ENCODE results near the gene OSM.

Gene OSM

DNA sequence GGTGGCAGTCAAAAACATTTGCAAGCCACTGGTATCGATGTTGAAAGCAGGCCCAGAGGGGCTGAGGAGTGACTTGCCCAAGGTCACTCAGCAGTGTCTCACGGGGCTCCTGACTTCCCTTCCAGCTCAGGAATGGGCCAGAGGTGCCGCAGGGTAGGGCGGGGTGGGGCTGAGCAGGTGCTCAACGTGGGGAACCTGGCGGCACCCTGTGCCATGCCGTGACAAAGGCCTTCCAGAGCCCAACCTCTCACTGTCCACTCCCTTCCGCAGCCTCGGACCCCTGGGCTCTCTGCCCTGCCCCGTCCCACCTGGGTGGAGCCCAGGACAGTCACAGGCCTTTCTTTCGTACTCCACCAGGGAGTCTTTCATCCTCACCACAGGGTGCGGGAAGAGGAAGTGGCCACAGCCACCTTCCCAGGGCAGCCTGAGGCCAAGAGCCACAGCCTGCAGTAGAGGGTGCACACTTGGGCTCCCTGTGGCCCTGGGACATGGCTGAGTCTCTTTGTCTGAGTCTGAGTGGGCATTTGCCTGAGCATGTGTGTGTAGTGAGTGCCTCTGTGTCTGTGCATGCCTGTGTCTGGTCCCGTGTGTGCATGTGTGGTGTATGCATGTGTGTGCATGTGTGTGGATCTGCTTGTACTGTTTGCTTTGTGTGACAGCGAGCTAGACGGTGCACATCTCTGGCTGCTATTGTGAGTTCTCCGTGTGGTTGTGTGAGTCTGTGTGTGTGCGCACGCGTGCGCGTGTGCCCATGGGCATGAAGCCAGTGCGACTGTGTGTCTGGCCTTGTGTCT lies 14.0 kb downstream of the OSM start:
- DNase-seq (ENCODE audit: low spot score) = no peak
- Histone ChIP-seq H3K27ac (peak overlapping the region in 1 of 2 donors; percentile 69), H3K4me3 (peak overlapping the region; percentile 57)
- TF ChIP-seq, protein P1, sequence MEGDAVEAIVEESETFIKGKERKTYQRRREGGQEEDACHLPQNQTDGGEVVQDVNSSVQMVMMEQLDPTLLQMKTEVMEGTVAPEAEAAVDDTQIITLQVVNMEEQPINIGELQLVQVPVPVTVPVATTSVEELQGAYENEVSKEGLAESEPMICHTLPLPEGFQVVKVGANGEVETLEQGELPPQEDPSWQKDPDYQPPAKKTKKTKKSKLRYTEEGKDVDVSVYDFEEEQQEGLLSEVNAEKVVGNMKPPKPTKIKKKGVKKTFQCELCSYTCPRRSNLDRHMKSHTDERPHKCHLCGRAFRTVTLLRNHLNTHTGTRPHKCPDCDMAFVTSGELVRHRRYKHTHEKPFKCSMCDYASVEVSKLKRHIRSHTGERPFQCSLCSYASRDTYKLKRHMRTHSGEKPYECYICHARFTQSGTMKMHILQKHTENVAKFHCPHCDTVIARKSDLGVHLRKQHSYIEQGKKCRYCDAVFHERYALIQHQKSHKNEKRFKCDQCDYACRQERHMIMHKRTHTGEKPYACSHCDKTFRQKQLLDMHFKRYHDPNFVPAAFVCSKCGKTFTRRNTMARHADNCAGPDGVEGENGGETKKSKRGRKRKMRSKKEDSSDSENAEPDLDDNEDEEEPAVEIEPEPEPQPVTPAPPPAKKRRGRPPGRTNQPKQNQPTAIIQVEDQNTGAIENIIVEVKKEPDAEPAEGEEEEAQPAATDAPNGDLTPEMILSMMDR (IDR thresholded peaks at IDR 0.05) = no peak

DNA sequence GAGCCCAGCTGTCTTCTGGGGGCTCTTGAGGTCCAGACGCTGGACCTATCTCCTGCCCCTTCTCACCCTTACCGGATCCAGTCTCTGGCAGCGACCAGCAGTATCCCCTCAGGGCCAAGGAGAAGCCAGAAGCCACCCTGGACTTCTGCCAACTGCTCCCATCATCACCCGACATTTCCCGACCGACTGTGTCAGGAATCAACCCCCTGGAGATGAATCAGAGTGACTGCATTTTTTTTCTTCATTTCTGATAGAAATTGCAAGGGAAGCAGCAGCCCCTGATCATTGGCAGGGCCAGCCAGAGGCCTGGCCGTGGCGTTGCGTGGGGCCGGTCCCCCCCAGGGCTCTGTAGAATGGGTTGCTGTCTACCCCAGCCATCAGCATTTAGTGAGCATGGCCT lies 14.9 kb downstream of the OSM start:
- no peak for DNase-seq (ENCODE audit: low spot score)
- no peak overlapping the region for H3K27ac ChIP-seq
- TF ChIP-seq, protein P1 (IDR thresholded peaks at IDR 0.05) = no peak

DNA sequence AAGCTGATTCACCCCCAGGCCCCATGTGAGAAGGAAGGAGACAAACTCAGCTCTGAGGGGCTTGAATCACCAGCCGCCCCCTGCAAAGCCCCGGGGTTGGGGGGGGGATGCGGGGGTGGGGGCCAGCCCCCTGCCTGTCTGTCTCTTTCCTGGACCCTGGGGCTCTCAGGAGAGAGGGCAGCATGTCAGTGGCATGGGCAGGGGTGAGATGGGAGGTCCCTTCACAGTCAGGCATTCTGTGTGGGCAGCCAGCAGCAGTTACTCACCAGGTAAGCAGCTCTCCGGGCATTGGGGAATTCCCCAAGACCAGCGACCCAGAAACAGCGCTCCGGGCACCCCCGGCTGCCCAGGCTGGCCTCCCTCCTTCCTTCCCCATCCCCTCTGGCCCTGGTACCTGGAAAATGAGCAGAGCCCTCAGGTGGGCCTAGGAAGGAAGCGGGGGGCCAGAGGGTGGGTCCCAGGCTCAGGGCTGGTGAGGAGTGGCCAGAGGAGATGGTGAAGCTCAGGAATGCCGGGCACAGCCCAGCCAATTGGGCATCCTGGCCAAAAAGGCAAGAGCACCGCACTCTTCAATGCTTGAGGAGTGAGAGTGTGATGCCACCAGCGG lies 15.9 kb downstream of the OSM start:
- TF ChIP-seq, protein P1 (IDR thresholded peaks at IDR 0.05) = no peak
- no peak for DNase-seq (ENCODE audit: low spot score)
- H3K27ac ChIP-seq = no peak overlapping the region
- no peak overlapping the region for H3K4me3 ChIP-seq

More for the DNA sequence above, 14.9 kb downstream of the OSM start:
- H3K4me3 ChIP-seq = no peak overlapping the region

DNA sequence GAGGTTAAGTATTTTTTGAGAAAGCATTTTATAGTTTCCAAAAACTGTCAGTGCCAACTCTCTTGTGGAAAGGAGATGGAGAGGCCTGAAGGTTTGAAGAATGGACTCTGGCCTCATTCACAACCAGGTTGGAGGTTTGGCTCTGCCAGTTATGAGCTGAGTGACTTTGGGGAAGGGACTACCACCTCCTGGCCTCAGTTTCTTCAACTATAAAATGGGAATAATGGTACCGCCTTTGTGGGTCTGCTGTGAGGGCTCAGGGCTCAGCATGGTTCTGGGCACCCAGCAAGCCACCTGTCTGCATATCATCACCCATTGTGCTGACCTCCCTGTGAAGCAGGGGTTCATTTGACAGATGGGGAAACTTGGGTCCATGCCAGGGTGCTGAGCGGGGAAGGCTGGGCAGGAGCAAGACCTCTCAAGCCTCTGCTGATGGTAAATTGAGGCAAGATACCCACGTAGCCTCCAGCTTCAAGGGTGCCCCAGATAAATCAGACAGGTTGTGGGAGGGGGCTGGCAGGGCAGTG lies 16.5 kb downstream of the OSM start:
- TF ChIP-seq, protein P1 (IDR thresholded peaks at IDR 0.05) = no peak
- Histone ChIP-seq H3K4me3 (no peak overlapping the region), H3K27ac (no peak overlapping the region)
- no peak for DNase-seq (ENCODE audit: low spot score)

DNA sequence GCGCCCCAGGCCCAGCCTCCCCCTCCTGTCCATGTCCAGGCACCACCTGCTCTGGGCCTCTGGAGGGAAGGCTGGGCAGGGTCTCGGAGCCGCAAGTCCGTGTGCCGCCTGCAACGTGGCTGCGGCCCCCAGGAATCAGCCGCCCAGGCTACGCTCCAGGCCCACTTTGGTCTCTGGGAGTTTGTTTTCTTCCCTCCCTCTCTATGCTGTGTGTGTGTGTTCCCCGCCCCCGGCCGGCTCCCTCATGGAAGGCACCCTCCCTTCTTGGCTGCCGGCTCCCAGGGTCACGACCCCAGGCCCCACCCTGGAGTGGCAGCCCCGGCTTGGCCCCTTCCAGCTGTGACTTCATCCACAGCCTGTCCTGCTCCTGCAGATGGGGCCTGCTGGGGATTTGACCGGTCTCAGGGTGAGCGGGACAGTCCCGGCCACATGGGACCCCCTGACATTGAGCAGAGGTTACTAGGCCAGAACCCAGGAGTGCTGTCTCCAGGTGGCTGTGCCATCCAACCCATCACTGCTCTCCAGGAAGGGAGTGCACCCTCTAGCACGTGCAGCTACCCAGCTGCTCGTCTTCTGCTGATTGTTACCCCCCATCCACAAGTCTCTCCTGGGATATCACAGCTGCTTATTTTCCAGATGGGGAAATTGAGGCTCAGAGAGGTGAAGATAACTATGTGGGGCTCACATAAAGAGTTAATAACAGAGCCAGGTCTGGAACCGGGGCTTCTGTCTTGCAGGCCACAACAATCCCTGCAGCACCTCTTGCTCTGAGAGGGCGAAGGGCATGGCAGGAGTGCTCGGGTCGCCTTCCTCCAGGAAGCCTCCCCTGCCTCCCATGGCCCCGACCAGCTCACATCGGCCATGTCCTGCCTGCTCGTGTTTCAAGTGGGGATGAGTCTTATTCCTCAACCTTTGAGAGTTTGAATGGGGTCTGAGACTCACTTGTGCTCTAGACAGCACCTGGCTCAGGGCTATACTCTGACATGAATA lies 17.3 kb downstream of the OSM start:
- Histone ChIP-seq H3K4me3 (peak overlapping the region; percentile 35), H3K27ac (peak overlapping the region in 1 of 2 donors; percentile 38)
- TF ChIP-seq, protein P1 (IDR thresholded peaks at IDR 0.05) = no peak
- DNase-seq (ENCODE audit: low spot score) = no peak

DNA sequence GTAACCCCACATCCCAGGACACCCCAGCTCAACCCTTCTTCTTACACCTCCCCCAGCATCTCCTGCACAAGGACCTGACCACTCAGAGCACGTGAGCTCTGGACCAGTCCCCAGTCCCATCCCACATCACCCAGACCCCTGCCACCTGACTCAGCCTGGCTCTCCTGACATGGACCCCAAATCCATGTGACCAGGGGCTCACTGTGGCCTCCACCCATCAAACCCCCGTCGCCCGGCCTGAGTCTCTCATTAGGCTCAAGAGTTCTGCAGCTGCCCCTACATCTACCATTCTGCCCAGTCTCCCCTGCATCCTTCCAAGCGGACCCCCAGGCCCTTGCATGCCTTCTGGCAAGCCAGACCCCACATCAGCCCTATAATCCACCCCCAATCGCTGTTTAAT lies 18.2 kb downstream of the OSM start:
- peak overlapping the region; percentile 35 for H3K4me3 ChIP-seq
- H3K27ac ChIP-seq = peak overlapping the region in 1 of 2 donors; percentile 38

More for the DNA sequence above, 18.2 kb downstream of the OSM start:
- DNase-seq (ENCODE audit: low spot score) = no peak
- TF ChIP-seq, protein P1 (IDR thresholded peaks at IDR 0.05) = no peak

Measured in coronary artery (tissue), 2 donors.